Smooth muscle cell (in vitro differentiated cells): ENCODE data around the gene EPG5. TPM values are rescaled to one million over a fixed set of nuclear protein-coding genes. Genes with fewer than 3 reads are reported as not detected.

Experiments
- DNase-seq: peaks from one replicate; lab custom pipeline; 2025; ENCODE audit not compliant: unreplicated experiment; lab: John Stamatoyannopoulos, UW
- H2AFZ ChIP-seq: fragments of 200-600 bp; sonication (generic); 2 replicates; pipeline ENCODE4 v1.6.0; 2016; ENCODE audit warnings: antibody characterized with exemption, low read depth, mild to moderate bottlenecking
- H3F3A ChIP-seq: fragments of 200-600 bp; sonication (generic); 2 replicates; pipeline ENCODE4 v1.6.0; 2017; ENCODE audit warnings: antibody characterized with exemption, low read depth
- H3K27ac ChIP-seq: fragments of 200-600 bp; sonication (generic); 2 replicates; pipeline ENCODE4 v1.5.1; 2016; ENCODE audit warnings: low read depth, mild to moderate bottlenecking
- H3K27me3 ChIP-seq: fragments of 200-600 bp; sonication (generic); 2 replicates; pipeline ENCODE4 v1.6.1; 2016; ENCODE audit warnings: low read depth, mild to moderate bottlenecking
- H3K36me3 ChIP-seq: fragments of 200-600 bp; sonication (generic); 2 replicates; pipeline ENCODE4 v1.5.1; 2016; ENCODE audit warnings: low read depth
- H3K4me1 ChIP-seq: fragments of 200-600 bp; sonication (generic); 2 replicates; pipeline ENCODE4 v1.5.1; 2016; ENCODE audit warnings: low read depth
- H3K4me2 ChIP-seq: fragments of 200-600 bp; sonication (generic); 2 replicates; pipeline ENCODE4 v1.6.0; 2016; ENCODE audit warnings: mild to moderate bottlenecking
- H3K4me3 ChIP-seq: fragments of 200-600 bp; sonication (generic); 2 replicates; pipeline ENCODE4 v1.5.1; 2016; ENCODE audit warnings: mild to moderate bottlenecking
- H3K79me2 ChIP-seq: fragments of 200-600 bp; sonication (generic); 2 replicates; pipeline ENCODE4 v1.6.0; 2016; ENCODE audit warnings: low read depth, mild to moderate bottlenecking
- H3K9ac ChIP-seq: fragments of 200-600 bp; sonication (generic); 2 replicates; pipeline ENCODE4 v1.6.0; 2016; ENCODE audit warnings: low read depth
- H3K9me3 ChIP-seq: fragments of 200-600 bp; sonication (generic); replicated peaks from 2 replicates; pipeline ENCODE4 v1.5.1; 2016; ENCODE audit warnings: low read depth
- H4K20me1 ChIP-seq: fragments of 200-600 bp; sonication (generic); 2 replicates; pipeline ENCODE4 v1.6.0; 2016; ENCODE audit warnings: low read depth
- WGBS: methylation state at CpG from one replicate; pipeline ENCODE4 v1.1.7; 2016; ENCODE audit warnings: low lambda C conversion rate; 5-methylcytosine and 5-hydroxymethylcytosine counted together
- polyA plus RNA-seq: library from polyadenylated mRNA; unstranded; fragments of >200 nt; fragmentation: Nextera tagmentation; extraction: Ambion mirVana; gene quantifications from 2 replicates; pipeline ENCODE4 v1.2.1, GENCODE V29; 2016
- total RNA-seq: library from RNA; depleted of rRNA; stranded (reverse); fragments of >200 nt; gene quantifications from 2 replicates; pipeline ENCODE4 v1.2.3, GENCODE V29; 2014
- TF ChIP-seq, protein P1 (sequence below): fragments of 200-600 bp; sonication (generic); IDR thresholded peaks from 2 replicates; pipeline ENCODE4 v1.5.1; 2017; ENCODE audit warnings: borderline replicate concordance, mild to moderate bottlenecking, antibody characterized with exemption; ENCODE audit not compliant: insufficient read depth, poor library complexity, severe bottlenecking

Gene EPG5
- total and polyA plus RNA-seq, 2 experiments from 2014 or later = 2.7 to 20.8 TPM

- Histone ChIP-seq H3K79me2 (no peaks in the 10 kb centered on the region), H3K9ac (no peak overlapping the region), H3K27me3 (no peaks in the 10 kb centered on the region), H3F3A (peaks cover 7% of the 10 kb centered on the region), H3K4me2 (no peak overlapping the region), H3K27ac (no peak overlapping the region), H2AFZ (no peak overlapping the region), H3K36me3 (no peaks in the 10 kb centered on the region), H3K4me1 (peaks cover 4% of the 10 kb centered on the region), H3K9me3 (no peaks in the 10 kb centered on the region), H3K4me3 (no peak overlapping the region), H4K20me1 (no peaks in the 10 kb centered on the region)
- no peak for DNase-seq
- 61% methylated on average over 3 of the region's 3 CpGs for WGBS
- TF ChIP-seq, protein P1, sequence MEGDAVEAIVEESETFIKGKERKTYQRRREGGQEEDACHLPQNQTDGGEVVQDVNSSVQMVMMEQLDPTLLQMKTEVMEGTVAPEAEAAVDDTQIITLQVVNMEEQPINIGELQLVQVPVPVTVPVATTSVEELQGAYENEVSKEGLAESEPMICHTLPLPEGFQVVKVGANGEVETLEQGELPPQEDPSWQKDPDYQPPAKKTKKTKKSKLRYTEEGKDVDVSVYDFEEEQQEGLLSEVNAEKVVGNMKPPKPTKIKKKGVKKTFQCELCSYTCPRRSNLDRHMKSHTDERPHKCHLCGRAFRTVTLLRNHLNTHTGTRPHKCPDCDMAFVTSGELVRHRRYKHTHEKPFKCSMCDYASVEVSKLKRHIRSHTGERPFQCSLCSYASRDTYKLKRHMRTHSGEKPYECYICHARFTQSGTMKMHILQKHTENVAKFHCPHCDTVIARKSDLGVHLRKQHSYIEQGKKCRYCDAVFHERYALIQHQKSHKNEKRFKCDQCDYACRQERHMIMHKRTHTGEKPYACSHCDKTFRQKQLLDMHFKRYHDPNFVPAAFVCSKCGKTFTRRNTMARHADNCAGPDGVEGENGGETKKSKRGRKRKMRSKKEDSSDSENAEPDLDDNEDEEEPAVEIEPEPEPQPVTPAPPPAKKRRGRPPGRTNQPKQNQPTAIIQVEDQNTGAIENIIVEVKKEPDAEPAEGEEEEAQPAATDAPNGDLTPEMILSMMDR = no peak
Measured at GRCh38 chr18:45847119-45847518, 120.0 kb downstream of the EPG5 start.

GRCh38 chr18:45845410-45845809 is 121.7 kb downstream of the EPG5 start:
- no peaks in the 10 kb centered on the region for H4K20me1 ChIP-seq
- peaks cover 4% of the 10 kb centered on the region for H3K4me1 ChIP-seq
- TF ChIP-seq, protein P1 = no peak
- H3K4me2 ChIP-seq = peak overlapping the region; percentile 66
- no peaks in the 10 kb centered on the region for H3K9me3 ChIP-seq
- WGBS = 20% methylated on average over 8 of the region's 8 CpGs
- H3K9ac ChIP-seq = no peak overlapping the region
- H3F3A ChIP-seq = no peaks in the 10 kb centered on the region
- peak overlapping the region; percentile 63 for H3K27ac ChIP-seq
- H3K27me3 ChIP-seq = no peaks in the 10 kb centered on the region
- no peak overlapping the region for H3K4me3 ChIP-seq
- no peaks in the 10 kb centered on the region for H3K36me3 ChIP-seq
- no peak for DNase-seq
- no peaks in the 10 kb centered on the region for H3K79me2 ChIP-seq
- no peak overlapping the region for H2AFZ ChIP-seq

DNA sequence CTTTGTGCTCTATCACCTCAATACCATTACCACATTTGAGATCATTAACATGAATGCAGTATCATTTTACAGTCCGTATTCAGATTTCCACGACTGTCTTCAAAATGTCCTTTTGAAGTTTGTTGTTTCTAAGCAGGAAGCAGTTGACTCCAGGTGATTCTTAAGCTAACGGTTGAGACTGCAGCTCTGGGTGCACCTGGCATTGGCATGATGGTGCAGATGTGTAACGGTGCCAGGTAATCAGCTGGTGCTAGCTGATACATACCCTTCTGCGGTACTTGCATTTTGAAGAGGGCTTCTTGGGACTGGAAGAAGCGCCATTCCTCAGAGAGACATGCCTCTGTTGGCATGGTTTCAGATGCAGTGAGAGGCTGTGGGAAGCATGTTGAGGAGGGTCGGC is 122.2 kb downstream of the EPG5 start:
- TF ChIP-seq, protein P1 = no peak

DNA sequence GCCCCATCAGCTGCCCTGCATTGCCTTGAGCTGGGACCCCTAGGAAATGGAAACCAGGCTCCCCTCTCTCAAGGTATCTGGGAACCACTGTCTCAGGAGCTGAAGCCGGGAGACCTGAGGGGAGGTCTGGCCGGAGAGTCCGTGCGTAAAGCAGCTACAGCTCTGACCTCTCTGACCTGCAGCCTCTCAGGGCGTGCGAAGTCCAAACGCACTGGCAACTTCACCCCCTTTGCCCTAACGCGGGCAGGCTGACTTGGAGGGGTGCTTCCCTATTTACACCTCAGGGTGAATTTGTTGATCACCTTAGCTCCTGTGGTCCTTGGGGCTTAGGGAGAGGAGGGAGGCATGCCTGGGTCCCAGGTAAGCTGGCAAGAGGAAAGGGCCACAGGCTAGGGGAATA is 124.1 kb downstream of the EPG5 start:
- no peak for DNase-seq
- H3K9me3 ChIP-seq = no peaks in the 10 kb centered on the region
- TF ChIP-seq, protein P1 = no peak
- no peaks in the 10 kb centered on the region for H3K27me3 ChIP-seq
- 97% methylated on average over 9 of the region's 9 CpGs for WGBS
- H3K4me3 ChIP-seq = no peak overlapping the region
- no peaks in the 10 kb centered on the region for H3K36me3 ChIP-seq
- H3K27ac ChIP-seq = no peak overlapping the region
- H4K20me1 ChIP-seq = no peaks in the 10 kb centered on the region
- no peak overlapping the region for H3K4me2 ChIP-seq
- no peaks in the 10 kb centered on the region for H3F3A ChIP-seq
- H3K4me1 ChIP-seq = peaks cover 4% of the 10 kb centered on the region
- H3K9ac ChIP-seq = no peak overlapping the region
- H2AFZ ChIP-seq = no peak overlapping the region
- H3K79me2 ChIP-seq = no peaks in the 10 kb centered on the region

More for the DNA sequence above, 122.2 kb downstream of the EPG5 start:
- Histone ChIP-seq H3K9me3 (no peaks in the 10 kb centered on the region), H3F3A (no peaks in the 10 kb centered on the region), H3K79me2 (no peaks in the 10 kb centered on the region), H3K36me3 (no peaks in the 10 kb centered on the region), H3K4me1 (peaks cover 4% of the 10 kb centered on the region), H4K20me1 (no peaks in the 10 kb centered on the region), H3K27me3 (no peaks in the 10 kb centered on the region), H3K9ac (no peak overlapping the region), H3K4me2 (peak overlapping the region; percentile 66), H3K4me3 (no peak overlapping the region), H3K27ac (peak overlapping the region; percentile 63), H2AFZ (no peak overlapping the region)
- no peak for DNase-seq
- 92% methylated on average over 7 of the region's 7 CpGs for WGBS
